ENCODE measurements around the gene LRRC27.

LRRC27 gene

DNA sequence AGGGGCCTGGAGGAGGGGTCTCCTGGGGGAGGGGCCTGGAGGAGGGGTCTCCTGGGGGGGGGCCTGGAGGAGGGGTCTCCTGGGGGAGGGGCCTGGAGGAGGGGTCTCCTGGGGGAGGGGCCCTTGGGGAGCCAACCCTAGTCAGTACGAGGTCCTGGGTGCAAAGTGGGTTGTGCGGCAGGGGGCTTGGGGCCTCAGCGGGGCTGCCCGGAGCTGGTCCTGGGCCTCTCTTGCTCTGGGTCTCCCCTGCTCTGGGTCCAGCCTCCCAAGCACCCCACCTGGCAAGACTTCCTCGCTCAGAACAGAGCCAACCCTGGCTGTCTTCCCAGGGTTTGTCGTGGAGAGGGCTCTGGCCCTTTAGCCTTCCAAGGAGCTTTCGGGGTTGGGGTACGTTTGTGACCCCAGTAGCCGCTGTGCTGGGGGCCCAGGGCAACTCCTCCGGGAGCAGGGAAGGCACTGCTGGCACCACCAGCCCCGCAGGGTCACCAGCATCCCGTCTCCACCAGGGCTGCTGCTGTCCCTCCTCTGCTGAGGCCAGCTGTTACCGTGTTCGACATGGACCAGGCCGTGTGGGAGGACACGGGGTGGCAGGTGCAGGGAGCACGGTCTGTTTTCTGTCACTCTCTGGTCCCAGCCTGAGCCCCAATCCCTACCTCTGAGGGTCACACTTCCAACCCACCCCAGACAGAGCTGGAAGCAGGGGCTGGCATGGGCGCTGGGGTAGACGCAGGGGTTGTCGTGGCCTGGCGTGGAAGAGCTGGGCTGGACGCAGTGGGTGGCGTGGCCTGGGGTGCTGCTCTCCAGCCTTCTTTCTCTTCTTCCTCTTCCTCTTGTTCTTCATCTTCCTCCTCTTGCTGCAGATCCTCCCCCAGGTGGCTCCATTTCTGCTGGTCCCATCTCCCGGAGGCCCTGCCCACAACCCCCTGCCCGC lies 87.8 kb downstream of the LRRC27 start:
- CTCF ChIA-PET, result interaction anchor here (0.8 to 2.0 kb wide), 2 partner anchors 8 to 23 kb away, joined by 3 to 9 read pairs; partner anchors contain the start of gene PWWP2B
- TF ChIP-seq, protein P1, sequence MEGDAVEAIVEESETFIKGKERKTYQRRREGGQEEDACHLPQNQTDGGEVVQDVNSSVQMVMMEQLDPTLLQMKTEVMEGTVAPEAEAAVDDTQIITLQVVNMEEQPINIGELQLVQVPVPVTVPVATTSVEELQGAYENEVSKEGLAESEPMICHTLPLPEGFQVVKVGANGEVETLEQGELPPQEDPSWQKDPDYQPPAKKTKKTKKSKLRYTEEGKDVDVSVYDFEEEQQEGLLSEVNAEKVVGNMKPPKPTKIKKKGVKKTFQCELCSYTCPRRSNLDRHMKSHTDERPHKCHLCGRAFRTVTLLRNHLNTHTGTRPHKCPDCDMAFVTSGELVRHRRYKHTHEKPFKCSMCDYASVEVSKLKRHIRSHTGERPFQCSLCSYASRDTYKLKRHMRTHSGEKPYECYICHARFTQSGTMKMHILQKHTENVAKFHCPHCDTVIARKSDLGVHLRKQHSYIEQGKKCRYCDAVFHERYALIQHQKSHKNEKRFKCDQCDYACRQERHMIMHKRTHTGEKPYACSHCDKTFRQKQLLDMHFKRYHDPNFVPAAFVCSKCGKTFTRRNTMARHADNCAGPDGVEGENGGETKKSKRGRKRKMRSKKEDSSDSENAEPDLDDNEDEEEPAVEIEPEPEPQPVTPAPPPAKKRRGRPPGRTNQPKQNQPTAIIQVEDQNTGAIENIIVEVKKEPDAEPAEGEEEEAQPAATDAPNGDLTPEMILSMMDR (IDR thresholded peaks at IDR 0.05; ENCODE audit: insufficient read depth, low read length, missing control alignments), result no peak
- POLR2A ChIA-PET, result interaction anchor here (1.4 kb wide), 1 partner anchor 27 kb away, joined by 3 read pairs; no protein-coding TSS in a partner anchor
- no peak overlapping the region for H3K4me3 ChIP-seq (ENCODE audit: low read depth, low read length)
- no peak for DNase-seq (ENCODE audit: low read depth, low spot score)

DNA sequence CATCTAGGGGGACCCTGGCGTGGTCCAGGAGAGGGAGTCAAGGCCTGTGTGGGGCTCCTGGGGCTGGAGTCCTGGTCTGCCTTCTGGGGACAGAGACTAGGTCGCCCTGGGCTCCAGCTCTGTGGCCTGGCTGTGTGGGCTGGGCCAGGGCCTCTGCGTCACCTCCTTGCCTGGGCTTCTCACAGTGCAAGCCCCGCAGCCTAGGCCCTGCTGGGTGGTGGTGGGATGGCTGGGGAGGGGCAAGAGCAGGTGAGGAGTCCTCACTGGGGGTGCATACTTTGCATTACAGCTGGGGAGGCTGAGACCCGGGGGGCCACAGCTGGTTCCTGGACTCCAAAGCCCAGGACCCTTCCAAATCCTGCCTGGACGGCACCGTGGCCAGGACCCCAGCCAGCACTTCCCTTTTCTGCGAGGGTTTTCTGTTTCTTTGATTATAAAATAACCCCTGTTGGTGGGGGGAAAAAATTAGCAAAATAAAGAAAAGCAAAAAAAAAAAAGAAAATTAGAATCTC lies 88.5 kb downstream of the LRRC27 start:
- ChIA-PET POLR2A (interaction anchor here (1.4 kb wide), 1 partner anchor 27 kb away, joined by 3 read pairs; no protein-coding TSS in a partner anchor), CTCF (interaction anchor here (0.8 to 2.0 kb wide), 2 partner anchors 9 to 23 kb away, joined by 3 to 9 read pairs; partner anchors contain the start of gene PWWP2B)
- DNase-seq (ENCODE audit: low read depth, low spot score), result no peak
- H3K4me3 ChIP-seq (ENCODE audit: low read depth, low read length), result no peak overlapping the region
- TF ChIP-seq, protein P1 (IDR thresholded peaks at IDR 0.05; ENCODE audit: insufficient read depth, low read length, missing control alignments), result no peak

- CTCF ChIA-PET, result interaction anchor here (1.1 to 2.0 kb wide), 2 partner anchors 10 to 22 kb away, joined by 3 to 9 read pairs; no protein-coding TSS in a partner anchor
- DNase-seq (ENCODE audit: low read depth, low spot score), result no peak
- no peak overlapping the region for H3K4me3 ChIP-seq (ENCODE audit: low read depth, low read length)
- POLR2A ChIA-PET, result interaction anchor here (1.0 kb wide), 1 partner anchor 26 kb away, joined by 3 read pairs; no protein-coding TSS in a partner anchor
- TF ChIP-seq, protein P1 (IDR thresholded peaks at IDR 0.05; ENCODE audit: insufficient read depth, low read length, missing control alignments), result no peak
These were observed 89.2 kb downstream of the LRRC27 start for GRCh38 chr10:132420981-132421846.

DNA sequence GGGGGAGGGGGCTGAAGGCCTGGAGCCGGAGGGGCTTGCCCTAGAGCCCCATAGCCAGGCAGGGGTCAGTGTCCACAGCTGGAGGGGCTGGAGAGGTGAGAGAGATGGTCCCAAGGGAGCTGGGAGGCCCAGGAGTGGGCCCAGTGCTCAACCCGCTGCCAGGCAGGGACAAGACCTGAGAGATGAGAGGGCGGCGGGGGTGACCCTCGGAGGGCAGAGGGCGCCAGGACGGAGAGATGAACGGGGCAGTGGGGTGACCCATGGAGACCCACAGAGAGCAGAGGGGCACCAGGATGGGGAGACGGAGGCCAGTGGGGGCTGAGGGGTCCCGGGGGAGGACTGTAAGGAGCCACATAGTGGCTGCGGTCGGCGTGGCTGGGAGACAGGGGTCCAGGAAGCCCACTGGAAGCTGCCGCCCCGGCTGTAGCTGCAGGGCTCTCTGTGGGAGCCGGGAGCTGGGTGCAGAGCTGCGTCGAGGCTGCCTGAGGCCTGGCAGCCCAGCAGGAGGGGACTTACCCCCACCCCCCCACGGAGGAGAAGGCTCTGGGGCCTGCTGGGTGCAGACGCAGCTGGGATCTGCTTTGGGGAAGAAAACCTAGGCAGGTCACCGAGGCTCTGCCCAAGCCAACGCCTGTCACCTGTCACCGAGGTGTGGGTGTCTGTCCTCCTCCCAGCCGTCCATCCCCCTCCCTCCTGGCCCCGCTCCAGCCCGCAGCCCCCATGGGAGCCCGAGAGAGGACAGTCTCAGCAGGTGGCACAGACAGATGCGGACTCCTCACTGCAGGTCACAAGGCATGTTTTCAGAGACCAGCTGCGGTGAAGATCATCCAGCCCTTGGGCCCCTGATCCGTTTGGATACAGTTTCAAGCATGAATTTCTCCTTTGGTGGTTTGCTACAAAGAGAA lies 90.1 kb downstream of the LRRC27 start:
- H3K4me3 ChIP-seq (ENCODE audit: low read depth, low read length), result no peak overlapping the region
- ChIA-PET CTCF (interaction anchor here (1.0 to 2.0 kb wide), 4 partner anchors 9 to 21 kb away, joined by 3 to 9 read pairs (median 4); no protein-coding TSS in a partner anchor), POLR2A (interaction anchor here (1.0 kb wide), 1 partner anchor 25 kb away, joined by 3 read pairs; no protein-coding TSS in a partner anchor)
- TF ChIP-seq, protein P1 (IDR thresholded peaks at IDR 0.05; ENCODE audit: insufficient read depth, low read length, missing control alignments), result no peak
- DNase-seq (ENCODE audit: low read depth, low spot score), result no peak

Measured in AG04449 (cell line).